Neural cell (in vitro differentiated cells): ENCODE data around the gene PPM1L.

Experiments used
- CTCF ChIP-seq: fragments of 450-650 bp; IDR thresholded peaks from 2 replicates; pipeline ENCODE4 v1.5.1; 2014; ENCODE audit warnings: antibody characterized with exemption, mild to moderate bottlenecking, moderate library complexity; ENCODE audit not compliant: poor library complexity, severe bottlenecking
- EP300 ChIP-seq: fragments of 450-650 bp; conservative IDR thresholded peaks from 2 replicates; pipeline ENCODE4 v1.6.1; 2014; ENCODE audit warnings: antibody characterized with exemption, mild to moderate bottlenecking, moderate library complexity; ENCODE audit not compliant: poor library complexity, severe bottlenecking
- EZH2 ChIP-seq: fragments of 200-600, 300-800 bp; shearing (Covaris generic), sonication (generic); IDR thresholded peaks from 2 replicates; pipeline ENCODE4 v1.6.1; 2014; ENCODE audit warnings: antibody characterized with exemption, low read length, borderline replicate concordance, mild to moderate bottlenecking; ENCODE audit not compliant: insufficient read depth, poor library complexity, severe bottlenecking
- POLR2AphosphoS5 ChIP-seq: IDR thresholded peaks from 2 replicates; pipeline ENCODE4 v1.6.1; 2012
- RAD21 ChIP-seq: fragments of 450-650 bp; conservative IDR thresholded peaks from 2 replicates; pipeline ENCODE4 v1.6.1; 2014; ENCODE audit warnings: antibody characterized with exemption, mild to moderate bottlenecking, moderate library complexity
- REST ChIP-seq: IDR thresholded peaks from 2 replicates; pipeline ENCODE4 v1.6.1; 2012; ENCODE audit warnings: borderline replicate concordance
- SMC3 ChIP-seq: fragments of 450-650 bp; conservative IDR thresholded peaks from 2 replicates; pipeline ENCODE4 v1.6.1; 2014; ENCODE audit warnings: antibody characterized with exemption, mild to moderate bottlenecking, moderate library complexity; ENCODE audit not compliant: poor library complexity
- TAF1 ChIP-seq: IDR thresholded peaks from 2 replicates; pipeline ENCODE4 v1.6.1; 2012; ENCODE audit warnings: low read depth

DNA sequence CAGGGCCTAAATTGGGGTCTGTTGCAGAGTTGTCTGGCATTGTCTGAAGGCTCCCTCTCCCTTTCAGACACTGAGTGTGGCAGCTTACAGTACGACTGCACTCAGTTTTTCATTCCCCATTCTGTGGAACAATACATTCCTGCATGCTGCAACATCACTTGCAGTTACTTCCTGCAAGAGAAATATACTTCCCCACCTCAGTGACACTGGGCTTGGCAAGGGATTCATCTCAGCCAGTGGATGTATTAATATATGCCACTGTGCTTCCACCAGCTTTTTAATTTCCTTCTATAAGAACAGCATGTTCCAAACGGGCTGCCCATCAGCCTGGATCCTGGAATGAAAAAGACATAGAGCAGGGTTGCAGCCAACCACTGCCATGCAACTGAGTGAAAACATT is 326.0 kb downstream of the PPM1L start:
- TF ChIP-seq EZH2 (no peak), CTCF (no peak), EP300 (no peak), RAD21 (no peak), POLR2AphosphoS5 (no peak), TAF1 (no peak), REST (no peak), SMC3 (no peak)
